GM12892 (cell line): ENCODE data around the gene EID3.

Experiments
- POLR2A ChIP-seq: IDR thresholded peaks from 2 replicates; pipeline ENCODE4 v1.6.1; 2011; ENCODE audit warnings: low read depth, low read length, control low read depth
- POLR2AphosphoS5 ChIP-seq: IDR thresholded peaks from 2 replicates; pipeline ENCODE4 v1.6.1; 2011; ENCODE audit warnings: low read depth, low read length, control low read depth

GRCh38 chr12:104328790-104329189, 25.3 kb downstream of the EID3 start:
- TF ChIP-seq POLR2A = no peak
- TF ChIP-seq POLR2AphosphoS5 = no peak
